ENCODE data around the gene LRRC47.

Gene LRRC47

DNA sequence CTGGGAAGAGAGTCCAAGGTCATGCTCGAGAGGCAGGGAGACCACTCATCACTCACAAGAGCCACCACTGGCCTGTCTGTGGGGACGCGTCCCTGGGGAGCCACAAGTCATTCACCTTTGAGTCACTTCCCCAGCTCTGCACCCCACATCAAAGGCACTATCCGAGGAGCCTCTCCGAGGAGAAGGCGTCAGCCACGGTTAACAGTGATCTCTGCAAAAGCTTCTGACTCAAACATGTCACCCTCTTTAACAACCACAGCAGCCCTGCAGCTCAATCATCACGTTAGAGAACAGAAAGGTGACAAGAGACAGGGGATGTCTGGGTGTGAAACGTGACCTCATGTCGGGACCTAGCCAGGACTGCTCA, 9.0 kb downstream of the LRRC47 start:
- Histone ChIP-seq H3K79me2 (ENCODE audit: low read length) (peaks cover 46% of the 10 kb centered on the region), H3F3A (ENCODE audit: insufficient read depth, low read length) (no peaks in the 10 kb centered on the region), H3K4me2 (ENCODE audit: low read depth, low read length) (no peak overlapping the region), H3K4me1 (ENCODE audit: low read length) (no peaks in the 10 kb centered on the region), H3K9me3 (replicated peaks; ENCODE audit: insufficient read depth, low read length) (no peaks in the 10 kb centered on the region), H3K9me2 (replicated peaks; ENCODE audit: insufficient read depth, low read length) (no peaks in the 10 kb centered on the region), H2AFZ (ENCODE audit: low read length) (no peak overlapping the region), H3K36me3 (replicated peaks; ENCODE audit: insufficient read depth, low read length) (0 out of 2 replicates have a peak, but pooled peaks cover 5% of the 10 kb centered on the region), H3K27me3 (replicated peaks; ENCODE audit: insufficient read depth, low read length) (no peaks in the 10 kb centered on the region), H3K4me3 (ENCODE audit: low read length) (no peak overlapping the region), H4K20me1 (ENCODE audit: insufficient read depth, low read length) (no peaks in the 10 kb centered on the region), H3K27ac (ENCODE audit: low read length) (no peak overlapping the region), H3K9ac (ENCODE audit: low read length) (no peak overlapping the region)
- DNase-seq, result no peak
- TF ChIP-seq EZH2 (optimal IDR thresholded peaks at IDR 0.05; ENCODE audit: low read depth, low read length), result no peak
- TF ChIP-seq, protein P1, sequence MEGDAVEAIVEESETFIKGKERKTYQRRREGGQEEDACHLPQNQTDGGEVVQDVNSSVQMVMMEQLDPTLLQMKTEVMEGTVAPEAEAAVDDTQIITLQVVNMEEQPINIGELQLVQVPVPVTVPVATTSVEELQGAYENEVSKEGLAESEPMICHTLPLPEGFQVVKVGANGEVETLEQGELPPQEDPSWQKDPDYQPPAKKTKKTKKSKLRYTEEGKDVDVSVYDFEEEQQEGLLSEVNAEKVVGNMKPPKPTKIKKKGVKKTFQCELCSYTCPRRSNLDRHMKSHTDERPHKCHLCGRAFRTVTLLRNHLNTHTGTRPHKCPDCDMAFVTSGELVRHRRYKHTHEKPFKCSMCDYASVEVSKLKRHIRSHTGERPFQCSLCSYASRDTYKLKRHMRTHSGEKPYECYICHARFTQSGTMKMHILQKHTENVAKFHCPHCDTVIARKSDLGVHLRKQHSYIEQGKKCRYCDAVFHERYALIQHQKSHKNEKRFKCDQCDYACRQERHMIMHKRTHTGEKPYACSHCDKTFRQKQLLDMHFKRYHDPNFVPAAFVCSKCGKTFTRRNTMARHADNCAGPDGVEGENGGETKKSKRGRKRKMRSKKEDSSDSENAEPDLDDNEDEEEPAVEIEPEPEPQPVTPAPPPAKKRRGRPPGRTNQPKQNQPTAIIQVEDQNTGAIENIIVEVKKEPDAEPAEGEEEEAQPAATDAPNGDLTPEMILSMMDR (IDR thresholded peaks at IDR 0.05; ENCODE audit: low read length), result no peak
- no peak for TF ChIP-seq EZH2phosphoT487 (IDR thresholded peaks at IDR 0.05; ENCODE audit: low read length)

GRCh38 chr1:3786468-3787348, 9.6 kb downstream of the LRRC47 start:
- H3K4me2 ChIP-seq (ENCODE audit: low read depth, low read length), result no peak overlapping the region
- DNase-seq, result no peak
- peaks cover 40% of the 10 kb centered on the region for H3K79me2 ChIP-seq (ENCODE audit: low read length)
- no peak overlapping the region for H3K9ac ChIP-seq (ENCODE audit: low read length)
- no peaks in the 10 kb centered on the region for H3K27me3 ChIP-seq (replicated peaks; ENCODE audit: insufficient read depth, low read length)
- H3F3A ChIP-seq (ENCODE audit: insufficient read depth, low read length), result no peaks in the 10 kb centered on the region
- TF ChIP-seq, protein P1 (IDR thresholded peaks at IDR 0.05; ENCODE audit: low read length), result no peak
- no peak for TF ChIP-seq EZH2 (optimal IDR thresholded peaks at IDR 0.05; ENCODE audit: low read depth, low read length)
- TF ChIP-seq EZH2phosphoT487 (IDR thresholded peaks at IDR 0.05; ENCODE audit: low read length), result no peak
- H4K20me1 ChIP-seq (ENCODE audit: insufficient read depth, low read length), result no peaks in the 10 kb centered on the region
- no peaks in the 10 kb centered on the region for H3K9me3 ChIP-seq (replicated peaks; ENCODE audit: insufficient read depth, low read length)
- 0 out of 2 replicates have a peak, but pooled peaks cover 5% of the 10 kb centered on the region for H3K36me3 ChIP-seq (replicated peaks; ENCODE audit: insufficient read depth, low read length)
- H2AFZ ChIP-seq (ENCODE audit: low read length), result no peak overlapping the region
- H3K9me2 ChIP-seq (replicated peaks; ENCODE audit: insufficient read depth, low read length), result no peaks in the 10 kb centered on the region
- no peak overlapping the region for H3K27ac ChIP-seq (ENCODE audit: low read length)
- no peak overlapping the region for H3K4me3 ChIP-seq (ENCODE audit: low read length)
- no peaks in the 10 kb centered on the region for H3K4me1 ChIP-seq (ENCODE audit: low read length)

DNA sequence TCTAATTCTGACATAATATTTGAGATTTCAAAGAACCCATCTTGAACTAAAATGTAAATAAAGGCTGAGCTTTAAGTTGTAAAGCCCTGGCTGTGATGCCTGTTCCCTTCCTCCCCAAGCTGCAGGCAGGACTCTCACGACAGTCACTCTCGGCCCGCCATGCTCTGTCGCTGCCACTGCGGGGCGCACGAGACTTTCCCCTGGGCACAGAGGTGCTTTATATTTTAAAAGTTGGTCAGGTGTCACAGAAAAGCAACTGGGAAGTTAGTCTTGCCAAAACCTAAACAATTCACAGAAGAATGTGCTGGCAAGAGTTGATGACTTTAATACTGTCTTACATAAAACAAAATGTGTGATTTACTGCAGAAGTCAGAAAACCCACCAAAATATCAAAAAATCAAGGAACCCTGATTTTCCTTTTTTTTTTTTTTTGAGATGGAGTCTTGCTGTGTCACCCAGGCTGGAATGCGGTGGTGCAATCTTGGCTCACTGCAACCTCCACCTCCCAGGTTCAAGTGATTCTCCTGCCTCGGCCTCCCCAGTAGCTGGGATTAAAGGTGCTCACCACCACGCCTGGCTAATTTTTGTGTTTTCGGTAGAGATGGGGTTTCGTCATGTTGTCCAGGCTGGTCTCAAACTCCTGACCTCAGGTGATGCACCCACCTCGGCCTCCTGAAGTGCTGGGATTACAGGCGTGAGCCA, 10.7 kb downstream of the LRRC47 start:
- DNase-seq, result no peak
- H3K79me2 ChIP-seq (ENCODE audit: low read length), result peaks cover 32% of the 10 kb centered on the region
- H4K20me1 ChIP-seq (ENCODE audit: insufficient read depth, low read length), result no peaks in the 10 kb centered on the region

More for the DNA sequence above, 10.7 kb downstream of the LRRC47 start:
- Histone ChIP-seq H3K9ac (ENCODE audit: low read length) (no peak overlapping the region), H3K9me2 (replicated peaks; ENCODE audit: insufficient read depth, low read length) (no peaks in the 10 kb centered on the region), H3K4me2 (ENCODE audit: low read depth, low read length) (no peak overlapping the region), H3K27me3 (replicated peaks; ENCODE audit: insufficient read depth, low read length) (no peaks in the 10 kb centered on the region), H2AFZ (ENCODE audit: low read length) (no peak overlapping the region), H3K4me3 (ENCODE audit: low read length) (no peak overlapping the region), H3K4me1 (ENCODE audit: low read length) (no peaks in the 10 kb centered on the region), H3K27ac (ENCODE audit: low read length) (no peak overlapping the region), H3K9me3 (replicated peaks; ENCODE audit: insufficient read depth, low read length) (no peaks in the 10 kb centered on the region), H3F3A (ENCODE audit: insufficient read depth, low read length) (no peaks in the 10 kb centered on the region), H3K36me3 (replicated peaks; ENCODE audit: insufficient read depth, low read length) (0 out of 2 replicates have a peak, but pooled peaks cover 5% of the 10 kb centered on the region)
- TF ChIP-seq EZH2phosphoT487 (IDR thresholded peaks at IDR 0.05; ENCODE audit: low read length) (no peak), EZH2 (optimal IDR thresholded peaks at IDR 0.05; ENCODE audit: low read depth, low read length) (no peak)
- TF ChIP-seq, protein P1 (IDR thresholded peaks at IDR 0.05; ENCODE audit: low read length), result no peak
